Effector CD8-positive, alpha-beta T cell (primary cell): Measurements from ENCODE around the gene NLGN1.

ENCODE experiments used
- DNase-seq: peaks from one replicate; lab custom pipeline; 2025; lab: John Stamatoyannopoulos, UW

Gene NLGN1

DNA sequence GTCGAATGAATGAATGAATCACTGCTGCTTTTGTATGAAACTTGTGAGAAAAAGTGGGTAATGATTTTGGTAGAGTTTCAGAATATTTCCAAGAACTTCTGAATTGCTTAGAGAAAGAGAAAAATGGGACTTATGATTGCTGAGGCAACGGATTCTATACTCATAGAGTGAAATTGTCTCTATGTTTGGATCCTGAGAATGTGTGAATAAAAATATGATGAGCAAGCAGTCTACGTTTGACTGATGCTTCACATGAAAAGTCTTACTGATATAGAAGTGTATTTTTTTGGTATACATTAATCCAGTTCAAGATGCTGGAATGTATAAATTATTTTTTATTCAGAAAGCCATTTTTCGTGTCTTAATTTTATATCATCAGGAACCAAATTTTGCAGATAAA is 441.1 kb downstream of the NLGN1 start:
- DNase-seq: no peak

DNA sequence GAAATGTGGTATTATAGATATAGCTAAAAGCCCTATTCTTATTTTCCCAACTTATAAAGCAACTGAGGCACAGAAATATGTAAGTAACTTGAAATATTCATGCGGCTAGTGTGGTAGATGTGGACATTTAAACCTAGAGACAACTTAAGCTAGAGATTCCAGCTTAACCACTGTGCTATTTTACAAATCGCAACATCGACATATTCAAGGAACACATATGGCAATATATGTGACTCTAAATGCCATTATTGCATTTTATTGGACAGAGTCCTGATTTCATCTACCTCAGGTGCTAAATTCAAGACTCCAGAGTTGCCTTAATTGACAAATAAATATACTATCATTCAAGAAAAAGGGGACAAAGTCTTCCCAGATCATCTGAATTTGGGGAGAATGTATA is 442.3 kb downstream of the NLGN1 start:
- no peak for DNase-seq

DNA sequence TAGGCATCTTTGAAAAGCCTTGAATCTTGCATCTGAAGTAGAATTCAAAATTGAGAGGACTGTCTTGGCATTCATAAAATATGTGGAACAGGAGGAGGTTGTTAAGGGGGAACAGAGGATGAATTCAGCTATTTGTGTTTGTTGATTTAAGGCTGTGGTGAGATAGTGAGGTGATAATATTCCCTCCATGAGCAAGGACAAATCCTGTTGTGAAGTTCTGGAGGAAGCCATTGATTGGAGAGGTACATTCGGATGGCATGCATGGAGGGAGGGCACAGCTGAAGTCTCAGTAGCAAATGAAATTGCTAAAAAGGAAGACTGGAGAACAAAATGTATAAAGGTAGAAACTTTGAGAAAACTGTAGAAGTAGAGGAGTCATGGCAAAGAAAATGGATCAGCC is 443.8 kb downstream of the NLGN1 start:
- no peak for DNase-seq

DNA sequence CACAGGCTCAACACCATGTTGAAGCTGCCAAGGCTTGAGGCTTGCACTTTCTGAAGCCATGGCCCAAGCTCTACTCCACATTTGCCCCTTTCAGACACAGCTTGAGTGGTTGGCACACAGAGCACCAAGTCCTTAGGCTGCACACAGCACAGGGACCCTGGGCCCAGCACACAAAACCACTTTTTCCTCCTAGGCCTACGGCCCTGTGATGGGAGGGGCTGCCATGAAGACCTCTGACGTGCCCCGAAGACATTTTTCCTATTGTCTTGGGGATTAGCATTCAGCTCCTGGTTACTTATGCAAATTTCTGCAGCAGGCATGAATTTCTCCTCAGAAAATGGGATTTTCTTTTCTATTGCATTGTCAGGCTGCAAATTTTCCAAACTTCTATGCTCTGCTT is 445.5 kb downstream of the NLGN1 start:
- no peak for DNase-seq

DNA sequence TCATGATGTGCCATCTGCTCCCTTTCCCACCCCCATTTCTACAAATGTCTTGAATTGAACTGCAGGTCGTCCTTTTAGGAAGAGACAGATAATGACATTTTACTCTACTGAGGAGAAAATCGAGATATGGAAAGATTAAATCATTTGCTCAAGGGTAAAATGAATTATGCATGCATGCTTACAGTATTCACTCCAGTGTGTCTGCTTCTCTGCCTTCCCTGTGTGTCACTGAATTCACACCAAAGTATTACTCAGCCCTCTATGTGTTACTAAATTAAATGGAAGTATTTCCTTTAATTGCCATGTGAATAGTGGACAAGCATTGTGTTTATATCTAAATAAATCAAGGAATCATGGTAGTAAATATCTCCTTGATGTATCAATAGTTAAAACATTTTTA is 449.0 kb downstream of the NLGN1 start:
- no peak for DNase-seq

DNA sequence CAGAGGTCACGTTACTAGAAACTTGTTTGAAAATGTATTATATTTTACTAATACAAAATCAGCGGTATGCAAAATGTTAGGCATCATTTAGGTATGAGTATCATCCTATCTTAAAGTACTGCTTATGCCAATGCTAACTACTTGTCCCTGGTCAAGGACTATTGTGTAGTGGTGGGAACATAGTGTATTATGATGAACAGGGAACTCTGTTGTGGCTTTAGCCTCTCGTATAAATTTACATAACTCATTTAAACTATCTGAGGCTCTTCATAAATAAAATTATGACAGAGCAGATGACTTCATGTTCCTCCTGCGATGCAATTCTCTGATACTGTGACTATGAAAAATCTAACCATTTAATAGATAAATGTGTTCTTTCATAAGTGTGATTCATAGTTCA is 451.9 kb downstream of the NLGN1 start:
- no peak for DNase-seq

DNA sequence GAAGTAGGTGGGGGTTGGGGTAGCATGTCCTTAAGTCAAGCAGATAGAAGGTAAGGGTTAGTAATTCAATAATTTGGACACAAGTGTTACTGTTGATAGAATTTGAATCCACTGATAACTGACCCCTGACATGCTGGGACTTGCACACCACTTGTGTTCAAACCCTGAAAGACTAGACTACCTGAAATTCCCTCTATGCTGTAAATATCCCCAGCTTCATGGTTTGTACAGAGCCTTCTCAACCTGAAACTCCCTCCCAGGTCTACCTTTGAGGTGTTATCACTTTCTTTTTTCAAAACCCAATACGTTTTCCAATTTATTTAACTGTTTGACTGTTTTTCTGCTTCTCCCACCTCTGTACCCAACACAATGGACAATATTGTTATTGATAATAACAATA is 459.6 kb downstream of the NLGN1 start:
- DNase-seq: no peak

DNA sequence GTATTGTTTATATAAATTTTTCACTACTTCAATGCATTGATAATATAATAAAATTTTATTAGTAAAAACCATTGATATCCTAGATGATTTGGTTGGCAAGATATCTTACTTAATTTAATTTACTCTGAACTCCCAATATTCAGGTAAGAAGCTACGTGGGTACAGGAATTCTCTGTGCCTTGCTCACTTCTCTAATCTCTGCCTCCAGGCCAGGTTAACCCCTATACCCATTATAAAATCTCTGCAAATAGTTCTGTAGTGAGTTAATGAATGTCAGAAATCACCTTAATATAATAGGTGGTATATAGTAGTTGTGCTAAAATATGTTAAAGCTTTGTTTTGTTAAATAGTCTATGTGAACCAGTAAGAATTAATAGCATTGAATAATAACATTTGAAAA is 465.2 kb downstream of the NLGN1 start:
- DNase-seq: no peak

DNA sequence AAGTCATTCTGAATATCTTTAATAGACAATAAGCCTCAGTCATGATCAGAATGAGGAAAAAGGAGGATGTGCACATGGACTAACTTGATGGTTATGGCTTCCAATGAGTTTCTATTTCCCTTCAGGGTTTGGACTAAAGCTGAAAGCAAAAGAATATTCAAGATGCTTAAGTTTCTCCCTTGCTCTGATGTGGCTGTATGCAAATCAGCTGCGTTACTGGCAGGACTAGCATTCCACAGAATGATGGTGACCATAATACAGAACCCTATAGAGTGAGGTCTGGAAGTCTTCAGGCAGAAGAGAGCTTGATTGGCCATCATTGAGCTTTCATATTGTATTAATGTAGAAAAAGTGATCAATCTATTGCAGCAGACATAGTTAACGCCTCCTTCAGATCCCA is 466.0 kb downstream of the NLGN1 start:
- no peak for DNase-seq

DNA sequence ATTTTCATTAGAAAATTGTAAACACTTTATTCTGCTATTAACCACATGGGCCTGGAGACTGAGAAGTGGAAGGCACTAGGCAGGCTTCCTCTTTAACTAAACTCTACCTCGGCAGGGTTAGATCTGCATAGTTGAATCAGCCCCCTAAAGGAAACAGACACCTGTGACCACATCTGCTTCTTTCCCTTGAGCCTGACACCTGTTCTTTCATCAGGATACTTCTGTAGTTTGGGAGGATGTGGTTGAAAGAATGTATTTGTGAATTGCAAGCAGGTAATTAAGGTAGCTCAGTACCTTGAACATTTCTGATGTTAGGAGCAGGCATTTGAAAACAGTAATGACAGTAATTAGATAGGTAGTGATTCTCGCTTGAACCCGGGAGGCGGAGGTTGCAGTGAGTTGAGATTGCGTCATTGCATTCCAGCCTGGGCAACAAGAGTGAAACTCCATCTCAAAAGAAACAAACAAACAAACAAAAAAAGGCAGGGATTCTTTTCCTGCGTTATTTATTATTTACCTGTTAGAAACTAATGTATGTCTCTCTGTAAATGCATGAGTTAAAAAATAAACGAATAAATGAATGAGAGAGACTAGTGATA is 468.5 kb downstream of the NLGN1 start:
- DNase-seq: no peak

DNA sequence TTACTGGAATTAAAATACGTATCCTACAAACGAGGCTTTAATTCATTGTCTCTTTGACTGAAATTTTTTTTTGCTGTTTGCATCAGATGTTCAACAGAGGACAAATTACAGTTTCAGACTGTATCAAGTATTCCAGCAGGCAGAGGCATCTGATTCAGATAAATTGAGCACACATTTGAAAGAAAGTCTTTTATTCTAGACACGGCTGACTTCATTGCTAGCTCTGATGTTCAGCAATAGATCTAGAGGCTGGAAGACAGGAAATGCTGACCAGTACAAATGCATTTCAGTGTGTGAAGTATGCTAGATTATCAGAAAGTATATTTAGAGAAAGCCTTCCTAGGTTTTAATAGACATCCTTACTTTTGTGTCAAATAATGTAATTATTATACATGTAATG is 472.2 kb downstream of the NLGN1 start:
- DNase-seq: no peak

DNA sequence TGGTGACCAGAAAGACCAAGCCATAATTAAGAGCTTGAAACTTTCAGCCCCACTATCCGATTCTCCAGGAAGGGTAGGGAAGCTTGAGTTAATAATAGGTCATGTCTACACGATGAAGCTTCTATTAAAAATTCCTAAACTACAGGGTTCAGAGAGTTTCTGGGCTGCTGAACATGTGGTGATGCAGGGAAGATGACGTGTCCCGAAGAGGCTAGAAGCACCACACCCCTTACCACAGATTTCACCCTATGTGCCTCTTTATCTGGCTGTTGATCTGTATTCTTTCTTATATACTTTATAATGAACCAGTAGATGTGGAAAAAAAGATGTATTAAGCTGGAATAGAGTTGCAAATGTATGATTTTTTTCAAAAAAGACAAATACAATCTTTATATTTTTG is 473.4 kb downstream of the NLGN1 start:
- DNase-seq: no peak

DNA sequence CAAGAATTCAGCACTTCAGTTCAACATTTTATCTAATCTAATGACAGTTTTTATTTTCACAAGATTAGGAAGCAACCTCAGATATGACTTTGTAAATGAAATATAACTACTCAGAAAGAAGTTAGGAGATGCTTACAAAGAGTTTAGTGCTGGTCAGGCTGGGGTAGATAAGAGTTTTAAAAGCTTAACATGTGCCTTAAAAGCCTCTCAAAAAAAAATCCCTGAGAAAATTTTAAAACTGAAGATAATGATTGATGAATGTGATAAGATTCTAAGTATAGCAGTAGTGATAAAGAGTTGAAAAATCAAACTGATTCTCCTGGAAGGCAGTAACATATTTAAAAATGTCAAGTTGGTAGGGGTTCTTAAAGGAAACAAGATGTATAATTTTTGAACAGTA is 478.2 kb downstream of the NLGN1 start:
- DNase-seq: no peak

DNA sequence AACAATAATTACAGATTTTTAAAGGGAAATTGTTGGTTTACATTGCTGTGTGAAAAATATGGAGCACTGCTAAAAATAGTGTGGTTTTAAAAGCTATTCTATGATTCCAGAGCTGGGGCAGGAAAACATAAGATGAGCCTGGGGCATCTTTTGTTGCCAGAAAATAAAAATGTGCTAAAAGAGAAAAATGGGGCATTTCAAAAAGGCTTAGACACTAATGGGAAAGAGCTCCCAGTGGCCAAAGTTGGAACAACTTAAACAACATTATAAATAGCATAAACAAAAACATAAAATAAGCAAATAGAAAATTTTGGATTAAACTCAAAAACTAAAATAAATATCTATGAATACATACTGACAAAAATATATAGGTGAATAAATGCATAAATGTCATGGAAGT is 478.9 kb downstream of the NLGN1 start:
- DNase-seq: no peak

DNA sequence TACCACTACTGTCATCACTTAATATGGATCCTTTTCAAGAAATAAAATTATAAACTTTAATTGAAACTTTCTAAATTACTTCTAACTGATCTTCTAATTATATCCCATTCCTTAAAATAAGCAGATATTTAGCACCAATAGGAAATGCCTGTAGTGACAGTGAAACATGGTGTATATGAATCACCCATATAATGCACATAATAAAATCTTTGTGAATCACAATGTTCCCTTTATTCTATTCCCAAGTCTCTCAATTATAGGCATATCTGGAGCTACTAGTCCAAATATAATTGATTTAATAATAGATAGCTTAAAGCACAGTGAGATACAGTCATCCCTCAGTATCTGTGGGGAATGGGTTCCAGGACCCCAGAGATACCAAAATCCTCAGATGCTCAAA is 490.3 kb downstream of the NLGN1 start:
- no peak for DNase-seq

DNA sequence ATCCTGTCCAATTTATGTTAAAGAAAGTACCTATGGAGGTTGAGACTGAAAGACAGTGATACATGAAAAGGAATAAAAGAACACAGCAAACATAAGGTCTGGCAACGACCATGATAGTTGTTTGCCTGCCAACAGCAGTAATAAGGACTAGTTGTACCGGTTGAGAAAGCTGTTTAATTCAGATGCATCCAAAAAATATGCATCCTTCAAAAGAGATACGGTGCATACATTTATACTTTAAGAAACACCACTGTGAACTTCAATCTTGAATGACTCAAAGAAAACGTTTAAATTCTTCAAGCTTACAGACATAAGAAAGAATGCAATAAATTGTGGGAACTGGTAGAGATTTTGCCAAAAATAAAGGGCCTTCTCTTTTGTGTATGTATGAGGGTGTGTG is 492.1 kb downstream of the NLGN1 start:
- no peak for DNase-seq

DNA sequence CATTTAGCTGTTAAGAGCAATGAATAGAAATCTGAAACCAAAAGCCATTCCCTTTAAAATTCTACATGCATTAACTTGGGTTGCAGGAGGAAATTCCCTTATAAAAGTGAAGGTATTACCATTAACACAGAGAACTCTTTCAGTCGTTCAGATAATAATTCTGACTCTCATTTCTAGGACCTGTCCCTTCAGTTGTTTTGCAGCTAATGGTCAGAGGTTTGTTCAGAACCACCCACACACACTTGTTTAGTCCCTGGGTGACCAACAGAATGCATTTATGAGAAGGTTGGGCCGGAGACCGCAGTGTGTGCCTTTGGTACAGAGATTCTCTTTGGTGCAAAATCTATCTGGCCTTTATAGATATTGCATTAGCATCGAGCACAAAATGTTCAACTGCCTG is 492.5 kb downstream of the NLGN1 start:
- DNase-seq: no peak

DNA sequence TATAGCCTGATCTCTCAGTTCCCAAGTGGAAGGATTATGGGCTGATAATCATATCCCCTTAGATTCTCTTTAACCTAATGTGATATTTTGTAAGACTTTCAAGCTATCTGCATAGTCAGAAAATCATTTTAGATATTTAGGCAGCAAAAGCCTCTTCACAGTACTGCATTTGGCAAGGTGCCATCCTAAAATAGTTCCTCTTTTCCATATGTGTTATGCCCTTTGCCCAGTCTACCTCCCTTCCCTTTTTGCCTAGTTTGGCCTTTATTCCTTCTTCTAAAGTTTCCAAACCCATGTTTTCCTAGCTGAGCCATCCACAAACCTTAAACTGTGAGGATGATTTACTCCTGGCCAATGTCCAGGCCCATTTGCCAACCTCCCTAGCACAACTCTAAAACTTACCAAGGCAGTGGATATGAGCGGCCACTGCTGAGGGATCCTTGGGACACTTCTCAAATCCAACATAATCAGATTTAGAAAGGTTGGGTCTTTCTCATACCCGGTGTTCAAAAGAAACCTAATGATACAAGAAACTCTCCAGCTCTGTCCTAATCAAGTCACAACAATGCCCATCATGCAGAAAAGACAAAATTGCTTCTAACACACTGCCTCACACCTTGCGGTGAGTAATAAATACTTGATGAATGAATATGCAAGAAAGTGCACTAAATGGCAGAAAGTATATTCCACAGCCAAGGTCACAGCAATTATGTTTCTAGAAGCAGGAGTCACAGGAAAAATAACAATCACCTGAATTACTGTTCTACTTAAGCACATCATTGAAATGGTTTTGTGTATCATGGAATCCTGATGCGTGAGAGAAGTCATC is 493.9 kb downstream of the NLGN1 start:
- no peak for DNase-seq

DNA sequence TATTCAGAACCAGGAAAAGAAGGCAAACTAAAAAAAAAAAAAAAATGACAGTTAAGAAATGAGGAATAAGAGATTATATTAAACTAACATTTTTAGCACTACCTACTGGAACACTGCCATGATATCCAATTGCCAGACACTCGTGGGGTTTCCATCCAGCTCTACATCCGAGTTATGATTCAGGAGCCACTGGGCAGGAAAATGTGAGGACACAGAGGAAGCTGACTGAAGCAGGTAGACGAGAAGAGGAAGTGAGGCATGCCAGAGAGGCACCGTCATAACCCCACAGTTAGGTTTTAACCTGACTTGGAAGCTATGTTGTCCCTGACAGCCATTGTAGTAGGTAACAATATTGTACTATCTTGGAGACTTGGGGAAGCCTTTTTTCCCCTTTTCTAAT is 495.0 kb downstream of the NLGN1 start:
- no peak for DNase-seq

DNA sequence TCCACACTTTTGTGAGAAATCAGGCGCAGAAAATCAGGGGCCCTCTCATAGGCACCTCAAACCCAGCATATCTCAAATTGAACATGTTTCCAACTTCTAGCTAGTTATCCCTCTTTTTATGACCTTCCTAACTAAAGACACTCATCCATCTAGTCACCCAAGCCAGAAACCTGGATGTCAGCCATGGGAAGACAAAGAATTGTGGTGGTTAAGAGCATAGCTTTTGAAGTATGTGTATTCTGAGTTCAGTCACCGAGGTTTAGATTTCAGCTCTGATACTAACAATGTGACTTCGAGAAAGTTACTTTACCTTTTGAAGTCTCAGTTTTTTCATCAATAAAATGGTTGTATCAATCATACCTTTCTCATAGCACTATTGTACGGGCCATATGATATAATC is 495.5 kb downstream of the NLGN1 start:
- DNase-seq: no peak

DNA sequence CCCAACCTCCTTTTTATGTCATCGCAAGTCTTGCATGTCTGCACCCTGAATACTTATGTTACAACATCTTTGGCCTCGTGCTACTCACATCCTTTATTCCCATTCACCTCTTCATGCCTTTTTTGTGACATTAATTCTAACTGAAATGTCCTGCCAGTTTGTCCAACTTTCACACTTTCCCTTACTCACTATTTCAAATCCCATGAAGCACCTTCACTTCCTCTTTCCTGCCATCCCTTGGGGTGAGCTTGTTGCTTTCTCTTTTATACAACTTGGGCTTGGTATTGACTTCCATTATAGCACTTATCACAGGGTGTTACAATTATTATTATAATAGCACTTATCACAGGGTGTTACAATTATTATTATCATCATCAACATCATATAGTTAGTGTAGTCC is 496.3 kb downstream of the NLGN1 start:
- DNase-seq: no peak

DNA sequence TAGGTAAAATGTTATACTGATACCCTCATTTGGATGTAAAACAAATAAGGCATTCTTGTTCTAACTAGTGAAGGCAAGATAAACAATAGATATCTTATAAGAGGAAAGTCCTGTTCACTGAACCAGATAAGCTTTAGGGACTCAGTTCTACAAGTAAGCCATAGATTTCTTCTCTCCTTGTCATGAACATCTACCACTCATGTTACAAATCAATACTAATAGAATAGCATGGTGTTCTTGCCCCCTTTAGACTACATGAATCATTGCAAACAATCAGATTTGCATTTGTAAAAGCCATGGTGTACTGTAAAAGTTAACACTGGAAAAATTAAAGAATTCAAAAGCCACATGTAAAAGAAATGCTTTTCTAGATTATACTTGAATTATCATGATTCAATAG is 500.1 kb downstream of the NLGN1 start:
- DNase-seq: no peak

DNA sequence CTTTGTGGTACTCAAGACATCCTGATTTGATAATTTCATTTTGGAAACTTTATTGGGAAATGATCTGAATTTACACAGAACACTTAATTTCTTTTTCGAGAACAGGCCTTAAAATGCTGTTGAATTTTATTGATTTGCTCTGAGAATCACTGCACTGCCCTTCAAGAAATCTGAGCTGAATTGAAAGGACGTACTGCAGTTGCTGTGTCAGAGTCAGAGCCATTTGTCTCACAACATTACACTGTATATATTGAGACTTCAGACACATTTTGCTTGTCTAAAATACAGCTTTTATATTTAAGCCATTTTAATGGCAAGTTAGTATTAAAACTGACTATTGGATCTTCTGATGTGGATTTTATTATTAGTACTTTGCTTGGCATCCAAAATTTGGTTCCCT is 504.1 kb downstream of the NLGN1 start:
- no peak for DNase-seq

DNA sequence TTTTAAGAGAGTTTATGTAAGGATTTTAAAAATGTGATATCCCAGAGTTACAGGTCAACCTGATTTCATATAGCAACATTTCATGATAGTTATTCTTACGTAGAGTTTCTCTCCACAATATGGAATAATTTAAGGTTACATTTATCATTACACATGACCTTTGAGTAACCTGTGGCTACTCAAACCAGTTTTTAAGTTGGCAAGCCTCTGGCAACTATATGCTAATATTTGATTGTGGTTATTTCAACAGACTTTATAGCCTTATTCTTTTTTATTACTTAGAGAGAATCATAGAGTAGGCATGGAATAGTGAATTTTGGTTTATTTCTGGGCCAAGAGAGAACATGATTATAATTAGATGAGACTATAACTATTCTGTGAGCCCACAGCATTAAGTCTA is 504.9 kb downstream of the NLGN1 start:
- DNase-seq: no peak
